GM12892 (cell line): Measurements from ENCODE around the gene MYB.

Source experiments
- DNase-seq: peaks from one replicate; pipeline ENCODE4 v3.0.0; 2011; ENCODE audit not compliant: insufficient read length
- FAIRE-seq: peaks from 2 replicates; lab custom pipeline; 2011; peaks lifted over from hg19 to GRCh38; lab: Jason Lieb, UNC
- POLR2A ChIP-seq: IDR thresholded peaks from 2 replicates; pipeline ENCODE4 v1.6.1; 2011; ENCODE audit warnings: low read depth, low read length, control low read depth
- POLR2AphosphoS5 ChIP-seq: IDR thresholded peaks from 2 replicates; pipeline ENCODE4 v1.6.1; 2011; ENCODE audit warnings: low read depth, low read length, control low read depth
- TAF1 ChIP-seq: IDR thresholded peaks from 2 replicates; pipeline ENCODE4 v1.6.1; 2011; ENCODE audit warnings: low read depth, mild to moderate bottlenecking, control low read depth, low read length, borderline replicate concordance

The MYB gene

GRCh38 chr6:135212935-135213334 is 31.8 kb downstream of the MYB start:
- no peak for FAIRE-seq
- no peak for TF ChIP-seq POLR2AphosphoS5
- no peak for TF ChIP-seq TAF1
- no peak for TF ChIP-seq POLR2A
- no peak for DNase-seq

GRCh38 chr6:135213616-135214015 is 32.5 kb downstream of the MYB start:
- FAIRE-seq (no peak), DNase-seq (no peak)
- no peak for TF ChIP-seq TAF1
- no peak for TF ChIP-seq POLR2A
- TF ChIP-seq POLR2AphosphoS5 = no peak

GRCh38 chr6:135215160-135215559 is 34.1 kb downstream of the MYB start:
- TF ChIP-seq POLR2A (no peak; the same call in 1 of the 2 replicates), POLR2AphosphoS5 (no peak), TAF1 (no peak)
- no peak for DNase-seq
- FAIRE-seq = no peak

GRCh38 chr6:135215563-135215962 is 34.5 kb downstream of the MYB start:
- TF ChIP-seq POLR2A (peak; percentile 9; the same call in 1 of the 2 replicates), TAF1 (no peak), POLR2AphosphoS5 (no peak)
- DNase-seq = no peak
- no peak for FAIRE-seq

GRCh38 chr6:135217663-135218062 is 36.6 kb downstream of the MYB start:
- DNase-seq = no peak
- TF ChIP-seq POLR2A (no peak), POLR2AphosphoS5 (no peak), TAF1 (no peak)
- FAIRE-seq = no peak

- FAIRE-seq = no peak
- no peak for DNase-seq
- 0 out of 2 replicates have a peak, but pooled peaks have one; percentile 16 for TF ChIP-seq POLR2A
- TF ChIP-seq POLR2AphosphoS5 = no peak
- TF ChIP-seq TAF1 = no peak
Measured at GRCh38 chr6:135219346-135219745, 38.2 kb downstream of the MYB start.

- DNase-seq (no peak), FAIRE-seq (no peak)
- no peak for TF ChIP-seq TAF1
- no peak for TF ChIP-seq POLR2A
- no peak for TF ChIP-seq POLR2AphosphoS5
Measured at GRCh38 chr6:135221042-135221441, 39.9 kb downstream of the MYB start.

GRCh38 chr6:135221505-135221904 is 40.4 kb downstream of the MYB start:
- no peak for DNase-seq
- FAIRE-seq = no peak
- TF ChIP-seq TAF1 (no peak), POLR2AphosphoS5 (no peak), POLR2A (no peak)

GRCh38 chr6:135222623-135223022 is 41.5 kb downstream of the MYB start:
- no peak for DNase-seq
- TF ChIP-seq TAF1 = no peak
- no peak for TF ChIP-seq POLR2A
- TF ChIP-seq POLR2AphosphoS5 = no peak
- FAIRE-seq = no peak

- TF ChIP-seq POLR2AphosphoS5 (no peak), POLR2A (no peak), TAF1 (no peak)
- FAIRE-seq (no peak), DNase-seq (no peak)
Measured at GRCh38 chr6:135224037-135224647, 43.0 kb downstream of the MYB start.

- FAIRE-seq (peak; percentile 78), DNase-seq (no peak)
- TF ChIP-seq TAF1 = no peak
- no peak for TF ChIP-seq POLR2A
- no peak for TF ChIP-seq POLR2AphosphoS5
Measured at GRCh38 chr6:135225911-135226310, 44.8 kb downstream of the MYB start.

- FAIRE-seq (peak; percentile 90), DNase-seq (no peak)
- no peak for TF ChIP-seq POLR2AphosphoS5
- no peak for TF ChIP-seq TAF1
- TF ChIP-seq POLR2A = no peak
Measured at GRCh38 chr6:135226537-135226936, 45.4 kb downstream of the MYB start.
